Spleen (tissue), 7 donors: ENCODE results near the gene SERPINA6.

Experiments
- POLR2A ChIP-seq, 3 donors: fragments of 450-650 bp; IDR thresholded peaks; one replicate each; pipeline ENCODE4 v1.5.1; 2017; ENCODE audit warnings: antibody characterized with exemption in 3 of 3, mild to moderate bottlenecking in 1 of 3
- POLR2AphosphoS5 ChIP-seq, 3 donors: sonication (generic); formaldehyde crosslinking; IDR thresholded peaks; one replicate each; pipeline ENCODE4 v1.5.1; 2017; ENCODE audit warnings: antibody characterized with exemption in 3 of 3
- TF ChIP-seq, protein P1 (sequence below), 11 experiments: fragments of 200-600 bp in 7 of 11; fragments of 450-650 bp in 4 of 11; sonication (generic) in 4 of 11; IDR thresholded peaks in 8 of 11; conservative IDR thresholded peaks in 3 of 11; 1 replicate in 7 of 11; 2 replicates in 4 of 11; pipeline versions ENCODE4 v1.4.0 to v1.8.0; 2016 to 2021; ENCODE audit warnings: antibody characterized with exemption in 11 of 11, inconsistent platforms in 4 of 11, mild to moderate bottlenecking in 1 of 11
- donor health status: DM: no; HTN: no; CAD: no; lungs with moderate emphysema.
- donor health status: DM: no; HTN: no; CAD: no.
- donor health status: DM: no; HTN: no; CAD: no.

DNA sequence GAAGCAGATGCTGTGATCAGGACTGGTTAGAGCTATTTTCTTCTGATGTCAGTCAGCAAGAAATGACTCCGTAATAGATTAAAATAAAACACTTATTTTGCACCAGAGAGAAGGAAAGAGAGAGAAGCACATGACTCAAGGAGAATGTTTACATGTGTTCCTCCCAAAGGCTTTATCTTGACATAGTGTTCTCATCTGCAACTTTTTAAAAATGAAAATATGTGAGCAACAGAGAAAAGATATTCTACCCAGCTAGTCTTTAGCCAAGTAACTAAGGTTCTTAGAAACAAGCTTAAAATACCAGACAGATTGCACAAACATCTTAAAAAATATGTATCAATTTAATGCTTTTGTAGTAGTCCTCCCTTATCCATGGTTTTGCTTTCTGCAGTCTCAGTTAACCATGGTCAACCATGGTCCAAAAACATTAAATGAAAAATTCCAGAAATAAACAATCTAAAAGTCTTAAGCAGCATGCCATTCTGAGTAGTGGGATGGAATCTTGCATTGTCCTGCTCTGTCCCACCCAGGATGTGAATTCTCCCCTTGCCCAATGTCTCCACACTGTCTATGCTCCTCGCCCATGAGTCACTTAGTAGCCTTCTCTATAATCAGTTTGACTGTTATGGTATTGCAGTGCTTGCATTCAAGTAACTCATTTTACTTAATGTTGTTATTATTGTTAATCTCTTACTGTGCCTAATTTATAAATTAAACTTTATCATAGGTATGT is 40.0 kb downstream of the SERPINA6 start:
- TF ChIP-seq, protein P1, sequence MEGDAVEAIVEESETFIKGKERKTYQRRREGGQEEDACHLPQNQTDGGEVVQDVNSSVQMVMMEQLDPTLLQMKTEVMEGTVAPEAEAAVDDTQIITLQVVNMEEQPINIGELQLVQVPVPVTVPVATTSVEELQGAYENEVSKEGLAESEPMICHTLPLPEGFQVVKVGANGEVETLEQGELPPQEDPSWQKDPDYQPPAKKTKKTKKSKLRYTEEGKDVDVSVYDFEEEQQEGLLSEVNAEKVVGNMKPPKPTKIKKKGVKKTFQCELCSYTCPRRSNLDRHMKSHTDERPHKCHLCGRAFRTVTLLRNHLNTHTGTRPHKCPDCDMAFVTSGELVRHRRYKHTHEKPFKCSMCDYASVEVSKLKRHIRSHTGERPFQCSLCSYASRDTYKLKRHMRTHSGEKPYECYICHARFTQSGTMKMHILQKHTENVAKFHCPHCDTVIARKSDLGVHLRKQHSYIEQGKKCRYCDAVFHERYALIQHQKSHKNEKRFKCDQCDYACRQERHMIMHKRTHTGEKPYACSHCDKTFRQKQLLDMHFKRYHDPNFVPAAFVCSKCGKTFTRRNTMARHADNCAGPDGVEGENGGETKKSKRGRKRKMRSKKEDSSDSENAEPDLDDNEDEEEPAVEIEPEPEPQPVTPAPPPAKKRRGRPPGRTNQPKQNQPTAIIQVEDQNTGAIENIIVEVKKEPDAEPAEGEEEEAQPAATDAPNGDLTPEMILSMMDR (IDR thresholded peaks at IDR 0.05 in 8 of 11, conservative IDR thresholded peaks at IDR 0.05 in 3 of 11): no peak
- TF ChIP-seq POLR2AphosphoS5 (IDR thresholded peaks at IDR 0.05): no peak
- no peak for TF ChIP-seq POLR2A (IDR thresholded peaks at IDR 0.05)
